PC-9 (cell line): ENCODE measurements around the gene AKAP5.

Experiments used
- CTCF ChIP-seq: fragments of 200-600 bp; sonication (generic); conservative IDR thresholded peaks from 2 replicates; pipeline ENCODE4 v1.6.1; 2017; ENCODE audit warnings: mixed run types, antibody characterized with exemption, mild to moderate bottlenecking, moderate library complexity
- EZH2 ChIP-seq: fragments of 200-600 bp; sonication (generic); IDR thresholded peaks from 2 replicates; pipeline ENCODE4 v1.8.0; 2017; ENCODE audit warnings: antibody characterized with exemption, low read depth

GRCh38 chr14:64502456-64502855 is 37.2 kb downstream of the AKAP5 start:
- TF ChIP-seq CTCF (no peak), EZH2 (no peak)
